Mesenchymal stem cell (in vitro differentiated cells and primary cell): ENCODE results near the gene ALDH4A1.

Source experiments
- DNase-seq: peaks from one replicate; pipeline ENCODE4 v3.0.0-alpha.2; 2013
- H2AFZ ChIP-seq: one replicate; pipeline ENCODE4 v1.6.1; 2013; ENCODE audit warnings: low read depth, mild to moderate bottlenecking, control low read depth, inconsistent platforms, low read length, moderate library complexity
- H2AK5ac ChIP-seq: 2 replicates; pipeline ENCODE4 v1.6.1; 2013; ENCODE audit warnings: low read length, moderate library complexity, mild to moderate bottlenecking, inconsistent platforms; ENCODE audit not compliant: severe bottlenecking
- H2BK120ac ChIP-seq: one replicate; pipeline ENCODE4 v1.6.1; 2013; ENCODE audit warnings: low read depth, mild to moderate bottlenecking, inconsistent platforms, low read length, moderate library complexity
- H2BK12ac ChIP-seq, 2 experiments: one replicate each; pipeline ENCODE4 v1.6.1; 2013; ENCODE audit warnings: inconsistent platforms in 2 of 2, low read length in 2 of 2, mild to moderate bottlenecking in 2 of 2, moderate library complexity in 2 of 2, control low read depth in 1 of 2
- H2BK15ac ChIP-seq: one replicate; pipeline ENCODE4 v1.6.1; 2013; ENCODE audit warnings: mild to moderate bottlenecking, low read depth, inconsistent platforms; ENCODE audit not compliant: poor library complexity, severe bottlenecking
- H2BK5ac ChIP-seq: 2 replicates; pipeline ENCODE4 v1.6.1; 2013; ENCODE audit warnings: low read depth, mild to moderate bottlenecking, low read length, control low read depth, inconsistent platforms; ENCODE audit not compliant: poor library complexity, severe bottlenecking
- H3K14ac ChIP-seq, 2 experiments: one replicate each; pipeline ENCODE4 v1.6.1; 2013; ENCODE audit warnings: inconsistent platforms in 2 of 2, low read length in 2 of 2, control low read depth in 1 of 2, mild to moderate bottlenecking in 1 of 2, moderate library complexity in 1 of 2
- H3K18ac ChIP-seq, 2 experiments: one replicate each; pipeline ENCODE4 v1.6.1; 2013; ENCODE audit warnings: inconsistent platforms in 2 of 2, low read length in 2 of 2, control low read depth in 1 of 2, low read depth in 1 of 2, mild to moderate bottlenecking in 1 of 2
- H3K23ac ChIP-seq, 2 experiments: one replicate each; pipeline ENCODE4 v1.6.1; 2013; ENCODE audit warnings: inconsistent platforms in 2 of 2, low read length in 2 of 2, mild to moderate bottlenecking in 2 of 2, moderate library complexity in 2 of 2, control low read depth in 1 of 2
- H3K27ac ChIP-seq: 2 replicates; pipeline ENCODE4 v1.5.1; 2013; ENCODE audit warnings: mild to moderate bottlenecking, moderate library complexity, low read length, control low read depth, inconsistent platforms; ENCODE audit not compliant: poor library complexity, severe bottlenecking
- H3K27me3 ChIP-seq, 2 experiments: 2 replicates each; pipeline versions ENCODE4 v1.6.1 to v1.7.0; 2013; ENCODE audit warnings: low read length in 2 of 2, mild to moderate bottlenecking in 2 of 2, moderate library complexity in 2 of 2, control low read depth in 1 of 2, inconsistent platforms in 1 of 2; ENCODE audit not compliant: control insufficient read depth in 1 of 2, insufficient read depth in 1 of 2
- H3K36me3 ChIP-seq, 2 experiments: 2 replicates each; pipeline versions ENCODE4 v1.6.1 to v1.7.0; 2013; ENCODE audit warnings: low read length in 2 of 2, control low read depth in 1 of 2, inconsistent platforms in 1 of 2, low read depth in 1 of 2, mild to moderate bottlenecking in 1 of 2; ENCODE audit not compliant: insufficient read depth in 2 of 2, control insufficient read depth in 1 of 2
- H3K4ac ChIP-seq, 2 experiments: one replicate each; pipeline ENCODE4 v1.6.1; 2013; ENCODE audit warnings: inconsistent platforms in 2 of 2, low read length in 2 of 2, mild to moderate bottlenecking in 2 of 2, moderate library complexity in 2 of 2, control low read depth in 1 of 2, low read depth in 1 of 2
- H3K4me1 ChIP-seq: 2 replicates; pipeline ENCODE4 v1.6.1; 2013; ENCODE audit warnings: low read depth, low read length, control low read depth; ENCODE audit not compliant: control insufficient read depth, insufficient read depth
- H3K4me2 ChIP-seq: 2 replicates; pipeline ENCODE4 v1.6.1; 2013; ENCODE audit warnings: low read length, mild to moderate bottlenecking, inconsistent platforms; ENCODE audit not compliant: poor library complexity, severe bottlenecking
- H3K4me3 ChIP-seq, 2 experiments: 2 replicates each; pipeline versions ENCODE4 v1.5.1 to v1.7.0; 2013; ENCODE audit warnings: low read length in 2 of 2, mild to moderate bottlenecking in 2 of 2, control low read depth in 1 of 2, low read depth in 1 of 2; ENCODE audit not compliant: insufficient read depth in 1 of 2
- H3K79me1 ChIP-seq: replicated peaks from 2 replicates; pipeline ENCODE4 v1.6.1; 2013; ENCODE audit warnings: mild to moderate bottlenecking, control low read depth, low read length, inconsistent platforms; ENCODE audit not compliant: poor library complexity, severe bottlenecking
- H3K9ac ChIP-seq: 2 replicates; pipeline ENCODE4 v1.7.0; 2013; ENCODE audit warnings: mild to moderate bottlenecking, low read length, moderate library complexity
- H3K9me3 ChIP-seq: 2 replicates; pipeline ENCODE4 v1.7.0; 2013; ENCODE audit warnings: mild to moderate bottlenecking, low read length; ENCODE audit not compliant: control insufficient read depth
- H4K8ac ChIP-seq: one replicate; pipeline ENCODE4 v1.6.1; 2013; ENCODE audit warnings: inconsistent platforms, mild to moderate bottlenecking, low read length, moderate library complexity
- H4K91ac ChIP-seq: one replicate; pipeline ENCODE4 v1.6.1; 2013; ENCODE audit warnings: mild to moderate bottlenecking, low read length, inconsistent platforms
- WGBS: methylation state at CpG from one replicate; pipeline ENCODE4 v1.1.7; 2013; ENCODE audit warnings: mixed read lengths; 5-methylcytosine and 5-hydroxymethylcytosine counted together

ALDH4A1 gene

DNA sequence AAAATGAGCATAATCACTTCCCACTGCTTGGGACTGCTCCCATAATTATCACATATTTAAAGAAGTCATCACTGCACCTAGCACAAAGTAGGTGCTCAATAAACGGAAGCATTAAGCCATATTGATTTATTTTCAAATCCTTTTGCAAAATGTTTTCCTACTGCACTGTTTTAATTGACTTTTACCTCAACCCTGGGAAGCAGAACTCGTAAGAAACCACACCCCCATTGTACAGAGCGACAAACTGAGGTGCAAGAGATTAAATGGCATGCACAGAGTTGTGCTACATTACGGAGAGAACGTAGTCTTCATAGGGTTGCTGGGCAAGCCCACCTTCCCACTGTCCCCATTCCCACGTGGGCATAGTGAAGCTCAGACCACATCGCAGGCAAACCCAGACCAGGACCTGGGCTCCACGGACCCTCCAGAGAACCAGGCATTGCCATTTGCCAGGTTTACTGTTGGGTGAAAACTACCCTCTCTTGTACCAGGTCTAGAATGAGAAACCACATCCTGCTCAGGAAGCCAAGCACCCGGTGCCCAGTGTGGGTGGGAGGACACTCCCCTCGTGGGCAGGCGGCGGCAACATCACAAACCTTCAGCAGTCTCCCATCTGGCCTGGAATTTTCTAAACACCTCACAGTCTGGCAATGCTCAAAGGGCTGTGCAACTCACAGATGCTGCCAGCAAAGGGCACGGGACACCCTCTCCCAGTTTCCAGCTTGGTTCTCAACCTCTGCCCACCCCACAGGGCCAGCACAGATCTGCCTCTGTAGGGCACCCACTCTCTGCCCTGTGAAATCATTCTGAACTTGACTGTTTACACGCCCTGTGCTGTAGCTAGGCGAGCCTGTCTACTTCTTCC is 45.9 kb upstream of the ALDH4A1 start:
- Histone ChIP-seq H3K9me3 (no peaks in the 10 kb centered on the region), H4K8ac (peak overlapping the region; percentile 73)

DNA sequence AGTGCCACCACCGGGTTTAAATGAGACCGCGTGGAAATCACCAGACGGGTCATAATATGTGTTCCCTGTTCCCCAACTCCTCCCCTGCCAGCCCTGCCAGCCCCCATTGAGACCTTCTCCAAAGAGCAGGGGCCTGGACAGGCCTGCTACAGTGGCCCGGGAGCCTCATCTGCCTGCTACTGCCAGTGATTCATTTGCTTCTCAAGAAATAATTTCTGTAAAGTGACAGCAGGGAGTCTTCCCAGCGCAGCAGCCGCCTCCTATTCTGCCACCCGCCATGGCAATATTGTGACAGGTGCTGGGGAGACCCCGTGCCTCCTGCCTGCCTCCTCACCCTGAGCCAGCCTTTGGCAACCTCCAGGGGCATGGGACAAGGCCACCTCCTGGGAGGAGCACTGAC is 45.2 kb upstream of the ALDH4A1 start:
- peak overlapping the region; percentile 20 for H3K9ac ChIP-seq
- H3K14ac ChIP-seq = peak overlapping the region in 1 of 2 experiments; percentile 82
- H2BK12ac ChIP-seq = peak overlapping the region; percentile 88 to 94
- H3K18ac ChIP-seq = peak overlapping the region; percentile 73 to 81
- H3K23ac ChIP-seq = peak overlapping the region in 1 of 2 experiments; percentile 84
- no peaks in the 10 kb centered on the region for H3K27me3 ChIP-seq
- H4K91ac ChIP-seq = peak overlapping the region; percentile 83
- H3K4me1 ChIP-seq = peaks cover 70% of the 10 kb centered on the region
- no peak for DNase-seq
- peak overlapping the region; percentile 88 to 89 for H3K4ac ChIP-seq
- WGBS = 64% methylated on average over 9 of the region's 9 CpGs
- H2AFZ ChIP-seq = no peak overlapping the region
- no peaks in the 10 kb centered on the region for H3K9me3 ChIP-seq
- H3K4me2 ChIP-seq = peak overlapping the region; percentile 25
- peak overlapping the region; percentile 69 for H2AK5ac ChIP-seq
- peak overlapping the region; percentile 70 for H4K8ac ChIP-seq
- H2BK5ac ChIP-seq = no peak overlapping the region
- peaks cover 10% of the 10 kb centered on the region for H3K79me1 ChIP-seq
- H3K4me3 ChIP-seq = no peak overlapping the region
- H3K36me3 ChIP-seq = peaks cover 0 to 4% of the 10 kb centered on the region in 2 experiments
- peak overlapping the region; percentile 89 for H3K27ac ChIP-seq
- H2BK15ac ChIP-seq = peak overlapping the region; percentile 71
- peak overlapping the region; percentile 78 for H2BK120ac ChIP-seq

More for the DNA sequence above, 45.9 kb upstream of the ALDH4A1 start:
- Histone ChIP-seq H2AK5ac (peak overlapping the region; percentile 51), H2BK12ac (peak overlapping the region; percentile 88 to 99), H3K14ac (peak overlapping the region in 1 of 2 experiments; percentile 84), H3K36me3 (peaks cover 0 to 4% of the 10 kb centered on the region in 2 experiments), H3K4me2 (no peak overlapping the region), H3K4me1 (peaks cover 70% of the 10 kb centered on the region), H3K27ac (peak overlapping the region; percentile 89), H3K23ac (peak overlapping the region in 1 of 2 experiments; percentile 14), H3K4me3 (no peak overlapping the region), H3K27me3 (no peaks in the 10 kb centered on the region), H3K9ac (peak overlapping the region; percentile 83), H4K91ac (peak overlapping the region; percentile 22), H2BK15ac (peak overlapping the region; percentile 50), H2BK120ac (peak overlapping the region; percentile 29), H2BK5ac (no peak overlapping the region), H2AFZ (no peak overlapping the region), H3K18ac (peak overlapping the region; percentile 95 to 98), H3K4ac (peak overlapping the region; percentile 40 to 97), H3K79me1 (peaks cover 9% of the 10 kb centered on the region)
- 68% methylated on average over 15 of the region's 15 CpGs for WGBS
- DNase-seq = peak; percentile 69

DNA sequence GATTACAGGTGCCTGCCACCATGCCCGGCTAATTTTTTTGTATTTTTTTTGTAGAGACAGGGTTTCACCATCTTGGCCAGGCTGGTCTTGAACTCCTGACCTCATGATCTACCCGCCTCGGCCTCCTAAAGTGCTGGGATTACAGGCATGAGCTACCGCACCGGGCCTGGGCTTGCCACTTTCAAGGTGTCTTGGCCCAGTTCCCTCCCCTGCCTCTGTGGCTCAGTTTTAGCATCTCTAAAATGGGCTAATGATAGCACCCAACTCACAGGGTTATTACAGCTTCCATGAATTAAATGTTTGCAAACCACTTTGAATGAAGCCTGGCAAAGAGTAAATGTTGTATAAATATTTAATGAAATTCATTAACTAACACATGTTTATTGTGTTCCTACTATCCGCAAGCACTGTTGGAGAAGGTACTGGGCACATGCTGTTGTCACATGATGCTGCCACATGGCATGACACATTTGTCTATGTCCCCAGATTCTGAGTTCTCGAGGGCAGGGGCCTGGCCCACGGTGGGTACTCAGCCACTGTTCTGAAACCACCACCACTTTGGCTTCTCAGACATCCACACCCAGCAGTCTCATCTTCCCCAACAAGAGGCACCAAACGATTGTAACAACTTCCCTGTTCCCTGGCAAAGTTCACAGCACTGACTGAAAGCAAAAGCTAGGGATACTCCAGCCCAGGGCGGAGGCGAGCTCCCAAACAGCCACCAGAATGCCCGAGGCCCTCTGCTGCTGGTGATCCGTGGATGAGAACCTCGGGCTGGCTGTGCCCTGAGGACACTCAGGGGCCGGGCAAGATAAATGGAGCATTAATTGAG is 44.4 kb upstream of the ALDH4A1 start:
- Histone ChIP-seq H3K36me3 (no peaks in the 10 kb centered on the region), H3K4me1 (peaks cover 68% of the 10 kb centered on the region), H2BK5ac (no peak overlapping the region), H3K18ac (peak overlapping the region; percentile 44 to 81), H2BK120ac (peak overlapping the region; percentile 43), H3K14ac (peak overlapping the region in 1 of 2 experiments; percentile 8), H3K27me3 (no peaks in the 10 kb centered on the region), H4K8ac (peak overlapping the region; percentile 70), H3K23ac (peak overlapping the region in 1 of 2 experiments; percentile 35), H2BK12ac (peak overlapping the region; percentile 4 to 88), H3K4ac (peak overlapping the region; percentile 88 to 89), H3K4me2 (peak overlapping the region; percentile 13), H2BK15ac (peak overlapping the region; percentile 55), H2AFZ (no peak overlapping the region), H3K79me1 (peaks cover 10% of the 10 kb centered on the region), H3K9me3 (no peaks in the 10 kb centered on the region), H3K27ac (peak overlapping the region; percentile 89), H3K9ac (peak overlapping the region; percentile 20), H3K4me3 (no peak overlapping the region), H2AK5ac (peak overlapping the region; percentile 42), H4K91ac (peak overlapping the region; percentile 88)
- no peak for DNase-seq
- 78% methylated on average over 15 of the region's 15 CpGs for WGBS
